HCT116 (cell line): ENCODE results near the gene SLC22A6.
"Not testable (repeated sequence)": the region's sequence is repeated elsewhere in the genome, so short reads cannot be mapped to it uniquely, and the experiment has no call there.

Source experiments
- CTCF ChIP-seq, 3 experiments: fragments of 200-600 bp in 1 of 3; sonication (generic) in 1 of 3; IDR thresholded peaks in 2 of 3; conservative IDR thresholded peaks in 1 of 3; 2 replicates each; pipeline ENCODE4 v1.5.1; 2012 to 2017; ENCODE audit warnings: low read depth in 2 of 3, low read length in 2 of 3, antibody characterized with exemption in 1 of 3, borderline replicate concordance in 1 of 3, control low read depth in 1 of 3, mild to moderate bottlenecking in 1 of 3, mixed read lengths in 1 of 3, mixed run types in 1 of 3, moderate library complexity in 1 of 3; ENCODE audit not compliant: insufficient read depth in 1 of 3
- EZH2phosphoT487 ChIP-seq: fragments of 200-600 bp; IDR thresholded peaks from 2 replicates; pipeline ENCODE4 v1.6.1; 2018; ENCODE audit warnings: antibody characterized with exemption, borderline replicate concordance
- POLR2A ChIP-seq: IDR thresholded peaks from 2 replicates; pipeline ENCODE4 v1.7.0; 2011; ENCODE audit warnings: borderline replicate concordance; ENCODE audit not compliant: insufficient read depth, insufficient read length; ENCODE audit errors: extremely low read depth
- POLR2AphosphoS5 ChIP-seq: IDR thresholded peaks from 2 replicates; pipeline ENCODE4 v1.6.1; 2011; ENCODE audit warnings: mild to moderate bottlenecking, low read depth, low read length, moderate library complexity
- REST ChIP-seq: IDR thresholded peaks from 2 replicates; pipeline ENCODE4 v1.6.1; 2012; ENCODE audit warnings: low read depth
- TCF7L2 ChIP-seq: IDR thresholded peaks from 2 replicates; pipeline ENCODE4 v1.7.0; 2011; ENCODE audit warnings: borderline replicate concordance, inconsistent platforms; ENCODE audit not compliant: insufficient read depth, insufficient read length; ENCODE audit errors: extremely low read depth

GRCh38 chr11:62937528-62937927, 47.2 kb downstream of the SLC22A6 start:
- TF ChIP-seq TCF7L2; CTCF (IDR thresholded peaks at IDR 0.05 in 2 of 3, conservative IDR thresholded peaks at IDR 0.05 in 1 of 3; ENCODE audit: borderline replicate concordance in 1 of 3, insufficient read depth in 1 of 3, low read depth in 2 of 3, low read length in 2 of 3); EZH2phosphoT487; POLR2A; POLR2AphosphoS5; REST: not testable (repeated sequence)
